Activated T-cell treated with anti-CD3 and anti-CD28 coated beads for 1 hour (primary cell): ENCODE data around the gene BASP1.
"Not testable (repeated sequence)": the region's sequence is repeated elsewhere in the genome, so short reads cannot be mapped to it uniquely, and the experiment has no call there.

Experiments
- DNase-seq: peaks from one replicate; pipeline ENCODE4 v3.0.0-alpha.2; 2020; ENCODE audit warnings: low read depth

BASP1 gene

GRCh38 chr5:17256171-17256570 is 38.7 kb downstream of the BASP1 start:
- DNase-seq, result no peak

GRCh38 chr5:17256839-17257238 is 39.4 kb downstream of the BASP1 start:
- DNase-seq, result no peak

GRCh38 chr5:17257705-17258273 is 40.4 kb downstream of the BASP1 start:
- DNase-seq, result no peak

GRCh38 chr5:17258431-17258830 is 41.0 kb downstream of the BASP1 start:
- no peak for DNase-seq

GRCh38 chr5:17259012-17259411 is 41.6 kb downstream of the BASP1 start:
- DNase-seq, result not testable (repeated sequence)

- no peak for DNase-seq
Observed at GRCh38 chr5:17259630-17260257, 42.3 kb downstream of the BASP1 start.

GRCh38 chr5:17260549-17260948 is 43.1 kb downstream of the BASP1 start:
- no peak for DNase-seq

GRCh38 chr5:17261075-17261474 is 43.6 kb downstream of the BASP1 start:
- no peak for DNase-seq

- DNase-seq, result no peak
Observed at GRCh38 chr5:17265041-17265440, 47.6 kb downstream of the BASP1 start.

GRCh38 chr5:17267106-17267505 is 49.7 kb downstream of the BASP1 start:
- no peak for DNase-seq

- no peak for DNase-seq
Observed at GRCh38 chr5:17269201-17269600, 51.8 kb downstream of the BASP1 start.

- no peak for DNase-seq
Observed at GRCh38 chr5:17272111-17272510, 54.7 kb downstream of the BASP1 start.

GRCh38 chr5:17275289-17276158 is 58.1 kb downstream of the BASP1 start:
- no peak for DNase-seq

GRCh38 chr5:17276445-17276844 is 59.0 kb downstream of the BASP1 start:
- DNase-seq, result no peak

- no peak for DNase-seq
Observed at GRCh38 chr5:17277907-17278306, 60.5 kb downstream of the BASP1 start.

GRCh38 chr5:17278931-17279330 is 61.5 kb downstream of the BASP1 start:
- no peak for DNase-seq

- no peak for DNase-seq
Observed at GRCh38 chr5:17279487-17279886, 62.1 kb downstream of the BASP1 start.

GRCh38 chr5:17282283-17283120 is 65.1 kb downstream of the BASP1 start:
- DNase-seq, result no peak

GRCh38 chr5:17283121-17283415 is 65.6 kb downstream of the BASP1 start:
- no peak for DNase-seq

GRCh38 chr5:17287501-17288155 is 70.2 kb downstream of the BASP1 start:
- no peak for DNase-seq

- DNase-seq, result no peak
Observed at GRCh38 chr5:17288570-17288969, 71.1 kb downstream of the BASP1 start.
